GM12878 (cell line): ENCODE results near the gene CLNS1A. TPM values are rescaled to one million over a fixed set of nuclear protein-coding genes. Genes with fewer than 3 reads are reported as not detected.

Experiments
- ATAC-seq: fragments of 200-7000 bp; cut with Tn5 transposase; 3 replicates; pipeline ENCODE4 v1.9.1; 2020; ENCODE audit warnings: mild to moderate bottlenecking, moderate library complexity
- BruUV-seq: library from RNA; stranded (reverse); fragments of 400-500 nt; replicated peaks from 2 replicates; lab custom pipeline; 2021; lab: Mats Ljungman, UMichigan
- CTCF ChIA-PET: fragments of 300-600 bp; sonication (Branson Sonifier 250); formaldehyde crosslinking; extraction: SDS; loops from one replicate; lab custom pipeline; 2021; ENCODE audit warnings: inconsistent platforms; lab: Yijun Ruan, JAX
- POLR2A ChIA-PET: fragments of 350-600 bp; formaldehyde crosslinking; extraction: SDS; loops from one replicate; lab custom pipeline; 2021; ENCODE audit warnings: inconsistent platforms; lab: Charles Lee
- RAD21 ChIA-PET: fragments of 300-600 bp; sonication (Branson Sonifier 250); formaldehyde crosslinking; loops from one replicate; lab custom pipeline; 2023; ENCODE audit warnings: antibody characterized with exemption; ENCODE audit not compliant: unreplicated experiment; lab: Charles Lee
- SMC1A ChIA-PET: fragments of 300-600 bp; sonication (Branson Sonifier 250); formaldehyde crosslinking; loops from one replicate; lab custom pipeline; 2023; ENCODE audit not compliant: unreplicated experiment, uncharacterized antibody; lab: Charles Lee
- DNase-seq: peaks from one replicate; pipeline ENCODE4 v3.0.0-alpha.2; 2011; ENCODE audit warnings: low read depth, low spot score
- FAIRE-seq: peaks from 3 replicates; lab custom pipeline; 2011; peaks lifted over from hg19 to GRCh38; lab: Jason Lieb, UNC
- H2AFZ ChIP-seq: 2 replicates; pipeline ENCODE4 v1.6.0; 2011; ENCODE audit warnings: low read depth, low read length, control low read depth; ENCODE audit not compliant: control insufficient read depth
- H3K27ac ChIP-seq: 2 replicates; pipeline ENCODE4 v1.5.1; 2011; ENCODE audit warnings: control low read depth; ENCODE audit not compliant: control insufficient read depth, insufficient read depth
- H3K27me3 ChIP-seq, 2 experiments: replicated peaks in 1 of 2; 2 replicates each; pipeline versions ENCODE4 v1.6.0 to v1.6.1; 2011; ENCODE audit warnings: low read length in 1 of 2; ENCODE audit not compliant: control insufficient read depth in 2 of 2, insufficient read depth in 2 of 2
- H3K36me3 ChIP-seq, 2 experiments: 2 replicates each; pipeline ENCODE4 v1.5.1; 2011; ENCODE audit warnings: low read length in 1 of 2; ENCODE audit not compliant: control insufficient read depth in 2 of 2, insufficient read depth in 2 of 2
- H3K4me1 ChIP-seq: 2 replicates; pipeline ENCODE4 v1.6.1; 2011; ENCODE audit warnings: mild to moderate bottlenecking, low read length, moderate library complexity, mixed read lengths; ENCODE audit not compliant: control insufficient read depth, insufficient read depth
- H3K4me2 ChIP-seq: 2 replicates; pipeline ENCODE4 v1.6.0; 2011; ENCODE audit warnings: control low read depth; ENCODE audit not compliant: control insufficient read depth, insufficient read depth
- H3K4me3 ChIP-seq: fragments of 200-600 bp; sonication (generic); 2 replicates; pipeline ENCODE4 v1.5.1; 2016
- H3K79me2 ChIP-seq: 2 replicates; pipeline ENCODE4 v1.6.0; 2011; ENCODE audit warnings: low read length; ENCODE audit not compliant: control insufficient read depth, insufficient read depth
- H3K9ac ChIP-seq: 2 replicates; pipeline ENCODE4 v1.8.0; 2011; ENCODE audit warnings: low read length, control low read depth, mixed read lengths; ENCODE audit not compliant: control insufficient read depth, insufficient read depth
- H3K9me3 ChIP-seq: replicated peaks from 3 replicates; pipeline ENCODE4 v1.5.1; 2011; ENCODE audit warnings: mild to moderate bottlenecking, low read length; ENCODE audit not compliant: control insufficient read depth, insufficient read depth
- H4K20me1 ChIP-seq: 2 replicates; pipeline ENCODE4 v1.6.0; 2011; ENCODE audit not compliant: control insufficient read depth, insufficient read depth
- FOS ChIP-seq: IDR thresholded peaks from 3 replicates; pipeline ENCODE4 v1.6.1; 2011; ENCODE audit warnings: borderline replicate concordance; ENCODE audit not compliant: insufficient read length; ENCODE audit errors: extremely low read depth
- FOXK2 ChIP-seq: fragments of 450-650 bp; IDR thresholded peaks from 2 replicates; pipeline ENCODE4 v1.6.1; 2017; ENCODE audit warnings: mild to moderate bottlenecking, moderate library complexity
- HDGF ChIP-seq: fragments of 450-650 bp; IDR thresholded peaks from 2 replicates; pipeline ENCODE4 v1.6.1; 2016; ENCODE audit warnings: antibody characterized with exemption
- PRDM15 ChIP-seq: fragments of 450-650 bp; formaldehyde crosslinking; IDR thresholded peaks from 2 replicates; pipeline ENCODE4 v1.4.0; 2020; ENCODE audit warnings: mild to moderate bottlenecking, moderate library complexity
- TCF7 ChIP-seq: IDR thresholded peaks from 2 replicates; pipeline ENCODE4 v1.6.1; 2014; ENCODE audit warnings: antibody characterized with exemption, borderline replicate concordance
- ZNF384 ChIP-seq: IDR thresholded peaks from 2 replicates; pipeline ENCODE4 v1.6.1; 2012; ENCODE audit warnings: low read depth, mild to moderate bottlenecking, low read length, improper control_type of control experiment, borderline replicate concordance
- WGBS: methylation state at CpG from one replicate; pipeline ENCODE4 v1.1.6; 2016; ENCODE audit warnings: low lambda C conversion rate; ENCODE audit not compliant: insufficient replicate concordance, insufficient coverage; ENCODE audit errors: missing lambda C conversion rate; 5-methylcytosine and 5-hydroxymethylcytosine counted together
- in situ Hi-C: fragments of 300-500 bp; cut with MboI; formaldehyde crosslinking; loops from 9 replicates; pipeline ENCODE4 v1.14.3; 2018; ENCODE audit warnings: mixed read lengths
- intact Hi-C: fragments of 100-400 bp; cut with micrococcal nuclease; formaldehyde crosslinking; loops from one replicate; pipeline ENCODE4 v1.14.2; 2022; ENCODE audit not compliant: unreplicated experiment
- polyA plus RNA-seq, 11 experiments: library from polyadenylated mRNA; depleted of rRNA in 4 of 11; unstranded in 6 of 11; stranded (reverse) in 5 of 11; fragments of >200 nt; fragmentation: Nextera tagmentation in 4 of 11; fragmentation: Illumina TruSeq in 1 of 11; extraction: Ambion mirVana in 4 of 11; extraction: Trizol in 1 of 11; gene quantifications; 1 replicate in 1 of 11; 2 replicates in 10 of 11; pipeline versions ENCODE4 v1.2.1 to v1.2.3, GENCODE V29; 2011 to 2016; ENCODE audit warnings: inconsistent platforms in 2 of 11, missing spikeins in 2 of 11, low read depth in 1 of 11
- total RNA-seq, 4 experiments: library from RNA; depleted of rRNA in 3 of 4; stranded (reverse); fragments of >200 nt in 3 of 4; fragmentation: Illumina TruSeq in 1 of 4; extraction: Trizol in 1 of 4; gene quantifications; 2 replicates each; pipeline versions ENCODE4 v1.2.1 to v1.2.3, GENCODE V29; 2013 to 2021

CLNS1A gene
- total and polyA plus RNA-seq, 10 of the 15 experiments (the other 5 are each of a cell fraction or from before 2014, with no cell fraction given), result 74.1 to 247 (median 167) TPM

GRCh38 chr11:77658213-77659013 lies 20.8 kb upstream of the CLNS1A start:
- H3K79me2 ChIP-seq, result no peaks in the 10 kb centered on the region
- no peaks in the 10 kb centered on the region for H3K27me3 ChIP-seq
- 85% methylated on average over 4 of the region's 4 CpGs for WGBS
- ChIA-PET RAD21 (no interaction called here), POLR2A (no interaction called here), SMC1A (interaction anchor here (0.9 to 1.0 kb wide), 2 partner anchors 10 to 39 kb away, joined by 3 to 5 read pairs; no protein-coding TSS in a partner anchor), CTCF (interaction anchor here (1.0 kb wide), 1 partner anchor 24 kb away, joined by 3 read pairs; no protein-coding TSS in a partner anchor)
- H3K36me3 ChIP-seq, result no peaks in the 10 kb centered on the region
- H3K27ac ChIP-seq, result no peak overlapping the region
- H3K9ac ChIP-seq, result no peak overlapping the region
- in situ Hi-C loops (no loop called here), intact Hi-C loops (no loop called here)
- no TSS peak for BruUV-seq
- peaks cover 7% of the 10 kb centered on the region; the same call in 1 of the 2 replicates for H3K4me1 ChIP-seq
- no peak for FAIRE-seq
- H4K20me1 ChIP-seq, result no peaks in the 10 kb centered on the region
- DNase-seq, result no peak
- no peak for TF ChIP-seq FOXK2
- TF ChIP-seq HDGF, result no peak
- no peak for TF ChIP-seq FOS
- TF ChIP-seq ZNF384, result no peak
- no peak for TF ChIP-seq PRDM15 (CRISPR knock-in tag)
- no peak for TF ChIP-seq TCF7
- TF ChIP-seq, all 136 proteins: peak for 0
- no peaks in the 10 kb centered on the region for H3K9me3 ChIP-seq
- no peak overlapping the region for H3K4me2 ChIP-seq
- ATAC-seq, result no peak; the same call in 2 of the 3 replicates
- no peak overlapping the region for H3K4me3 ChIP-seq
- no peak overlapping the region for H2AFZ ChIP-seq
